CD14-positive monocyte (primary cell): ENCODE data around the gene TNIP1. TPM values are rescaled to one million over a fixed set of nuclear protein-coding genes. Genes with fewer than 3 reads are reported as not detected.

Source experiments
- DNase-seq, 3 donors: peaks; one replicate each; pipeline ENCODE4 v3.0.0-alpha.2; 2011 to 2022
- H2AFZ ChIP-seq: 2 replicates; pipeline ENCODE4 v1.6.0; 2012; ENCODE audit warnings: mild to moderate bottlenecking, low read depth, low read length, inconsistent platforms; ENCODE audit not compliant: insufficient read depth, poor library complexity, severe bottlenecking
- H3K27ac ChIP-seq, 2 donors: 1 replicate in 1 of 2; 2 replicates in 1 of 2; pipeline ENCODE4 v1.5.1; 2012 to 2013; ENCODE audit warnings: low read length in 2 of 2, control low read depth in 1 of 2, inconsistent platforms in 1 of 2, low read depth in 1 of 2, mild to moderate bottlenecking in 1 of 2
- H3K27me3 ChIP-seq, 2 donors: one replicate each; pipeline versions ENCODE4 v1.6.0 to v1.6.1; 2011 to 2013; ENCODE audit warnings: low read length in 2 of 2; ENCODE audit not compliant: control insufficient read depth in 2 of 2, insufficient read depth in 2 of 2
- H3K36me3 ChIP-seq, 2 donors: replicated peaks in 1 of 2; 1 replicate in 1 of 2; 2 replicates in 1 of 2; pipeline versions ENCODE4 v1.5.1 to v1.6.1; 2012 to 2013; ENCODE audit warnings: low read length in 2 of 2, control low read depth in 1 of 2, inconsistent platforms in 1 of 2, mild to moderate bottlenecking in 1 of 2; ENCODE audit not compliant: insufficient read depth in 2 of 2, control insufficient read depth in 1 of 2
- H3K4me1 ChIP-seq, 2 donors: 1 replicate in 1 of 2; 2 replicates in 1 of 2; pipeline versions ENCODE4 v1.5.1 to v1.6.1; 2012 to 2013; ENCODE audit warnings: low read length in 2 of 2, control low read depth in 1 of 2, inconsistent platforms in 1 of 2, mild to moderate bottlenecking in 1 of 2, moderate library complexity in 1 of 2; ENCODE audit not compliant: insufficient read depth in 2 of 2, control insufficient read depth in 1 of 2
- H3K4me2 ChIP-seq: replicated peaks from 2 replicates; pipeline ENCODE3; 2012; ENCODE audit warnings: low read length, moderate library complexity, mild to moderate bottlenecking; ENCODE audit not compliant: poor library complexity, severe bottlenecking; ENCODE audit errors: extremely low read depth
- H3K4me3 ChIP-seq, 3 experiments: fragments of 200-600 bp in 1 of 3; sonication (generic) in 1 of 3; replicated peaks in 1 of 3; 1 replicate in 2 of 3; 2 replicates in 1 of 3; pipeline ENCODE4 v1.5.1; 2011 to 2013; ENCODE audit warnings: low read length in 3 of 3, mild to moderate bottlenecking in 3 of 3, control low read depth in 2 of 3, low read depth in 2 of 3, inconsistent platforms in 1 of 3, moderate library complexity in 1 of 3
- H3K79me2 ChIP-seq: 2 replicates; pipeline ENCODE4 v1.6.0; 2012; ENCODE audit warnings: mild to moderate bottlenecking, control low read depth, inconsistent platforms, low read length, moderate library complexity; ENCODE audit not compliant: insufficient read depth
- H3K9ac ChIP-seq: 2 replicates; pipeline ENCODE4 v1.6.0; 2017; ENCODE audit warnings: low read length, mild to moderate bottlenecking; ENCODE audit not compliant: insufficient read depth, poor library complexity, severe bottlenecking
- H3K9me3 ChIP-seq, 2 donors: replicated peaks in 1 of 2; 1 replicate in 1 of 2; 2 replicates in 1 of 2; pipeline versions ENCODE4 v1.5.1 to v1.6.1; 2012 to 2013; ENCODE audit warnings: low read length in 2 of 2, control low read depth in 1 of 2; ENCODE audit not compliant: control insufficient read depth in 1 of 2, insufficient read depth in 1 of 2
- H4K20me1 ChIP-seq: 2 replicates; pipeline ENCODE4 v1.6.0; 2012; ENCODE audit warnings: mild to moderate bottlenecking, low read length, control low read depth, moderate library complexity; ENCODE audit not compliant: insufficient read depth
- H3K27ac Mint-ChIP-seq, 7 donors: one replicate each; pipeline ENCODE4 v1.8.0; 2020; ENCODE audit warnings: mild to moderate bottlenecking in 7 of 7, mixed read lengths in 7 of 7, moderate library complexity in 6 of 7, inconsistent platforms in 2 of 7
- H3K27me3 Mint-ChIP-seq, 3 donors: one replicate each; pipeline ENCODE4 v1.8.0; 2021 to 2022; ENCODE audit warnings: low read depth in 3 of 3, mild to moderate bottlenecking in 3 of 3, mixed read lengths in 3 of 3, moderate library complexity in 3 of 3, inconsistent platforms in 1 of 3
- H3K36me3 Mint-ChIP-seq, 2 donors: one replicate each; pipeline ENCODE4 v1.8.0; 2020; ENCODE audit warnings: mixed read lengths in 2 of 2, inconsistent platforms in 1 of 2, mild to moderate bottlenecking in 1 of 2
- H3K4me1 Mint-ChIP-seq: one replicate; pipeline ENCODE4 v1.8.0; 2020; ENCODE audit warnings: mild to moderate bottlenecking, mixed read lengths
- H3K4me3 Mint-ChIP-seq, 2 donors: one replicate each; pipeline ENCODE4 v1.8.0; 2020; ENCODE audit warnings: mild to moderate bottlenecking in 2 of 2, mixed read lengths in 2 of 2, moderate library complexity in 1 of 2
- H3K9me3 Mint-ChIP-seq, 7 donors: one replicate each; pipeline ENCODE4 v1.8.0; 2020 to 2022; ENCODE audit warnings: mixed read lengths in 7 of 7, mild to moderate bottlenecking in 6 of 7, moderate library complexity in 6 of 7, inconsistent platforms in 2 of 7
- CTCF ChIP-seq: fragments of 200-600 bp; IDR thresholded peaks from one replicate; pipeline ENCODE4 v1.8.0; 2022; ENCODE audit warnings: antibody characterized with exemption, mild to moderate bottlenecking
- WGBS: methylation state at CpG from one replicate; pipeline ENCODE4 v1.1.5; 2013; ENCODE audit warnings: missing lambda C conversion rate; ENCODE audit not compliant: insufficient coverage; 5-methylcytosine and 5-hydroxymethylcytosine counted together
- intact Hi-C, 2 donors: fragments of 100-400 bp; cut with micrococcal nuclease; formaldehyde crosslinking; loops; one replicate each; pipeline versions ENCODE4 v1.15.0 to v1.15.1; 2023
- polyA plus RNA-seq, 3 donors: library from polyadenylated mRNA; depleted of rRNA in 1 of 3; unstranded in 2 of 3; stranded (reverse) in 1 of 3; fragments of 300-500 nt in 2 of 3; fragments of >200 nt in 1 of 3; fragmentation: Illumina TruSeq in 2 of 3; gene quantifications; 1 replicate in 2 of 3; 2 replicates in 1 of 3; pipeline ENCODE4 v1.2.3, GENCODE V29; 2012 to 2021

Gene TNIP1
- polyA plus RNA-seq, 3 donors: 30.8 to 108 (median 46.4) TPM

DNA sequence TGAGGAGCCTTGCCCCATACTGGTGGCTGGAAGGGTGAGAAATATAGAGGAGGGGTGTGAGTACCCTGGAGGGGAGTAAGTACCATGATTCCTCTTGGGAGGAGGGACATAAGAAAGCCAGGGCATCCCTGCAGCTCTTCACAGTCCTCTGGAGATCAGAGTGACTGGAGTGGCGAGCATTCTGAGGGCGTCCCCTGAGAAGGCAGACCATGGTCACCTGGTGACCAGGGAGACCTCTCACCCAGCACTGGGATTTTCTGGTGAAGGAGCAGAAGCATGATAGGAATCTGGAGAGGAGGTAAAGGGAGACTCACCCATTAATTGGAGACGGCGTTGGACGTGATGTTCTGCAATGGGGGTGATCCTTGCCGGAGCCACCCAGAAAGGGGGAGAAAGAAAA is 88.1 kb downstream of the TNIP1 start:
- Histone ChIP-seq H3K27ac (no peak overlapping the region), H3K9me3 (peaks cover 14 to 27% of the 10 kb centered on the region in 2 donors), H2AFZ (no peak overlapping the region), H4K20me1 (no peaks in the 10 kb centered on the region), H3K4me2 (no peak overlapping the region), H3K4me1 (no peaks in the 10 kb centered on the region), H3K27me3 (no peaks in the 10 kb centered on the region), H3K36me3 (no peaks in the 10 kb centered on the region), H3K9ac (no peak overlapping the region), H3K4me3 (no peak overlapping the region), H3K79me2 (no peaks in the 10 kb centered on the region)
- DNase-seq: no peak
- no peaks in the 10 kb centered on the region for H3K4me1 Mint-ChIP-seq
- peaks cover 0 to 5% (median 0%) of the 10 kb centered on the region in 3 donors for H3K27me3 Mint-ChIP-seq
- H3K27ac Mint-ChIP-seq: no peak overlapping the region
- H3K9me3 Mint-ChIP-seq: peaks cover 19 to 37% (median 31%) of the 10 kb centered on the region in 7 donors
- intact Hi-C loops: no loop called here
- TF ChIP-seq CTCF: no peak
- no peaks in the 10 kb centered on the region for H3K36me3 Mint-ChIP-seq
- H3K4me3 Mint-ChIP-seq: no peak overlapping the region
- WGBS: 100% methylated on average over 6 of the region's 6 CpGs

GRCh38 chr5:150989695-150990094 is 91.1 kb downstream of the TNIP1 start:
- DNase-seq: no peak
- no peaks in the 10 kb centered on the region for H3K36me3 ChIP-seq
- no peak overlapping the region for H3K27ac ChIP-seq
- H3K4me1 ChIP-seq: no peaks in the 10 kb centered on the region
- Mint-ChIP-seq H3K27me3 (peaks cover 0 to 5% (median 0%) of the 10 kb centered on the region in 3 donors), H3K4me1 (no peaks in the 10 kb centered on the region), H3K27ac (no peak overlapping the region), H3K9me3 (peaks cover 16 to 36% (median 28%) of the 10 kb centered on the region in 7 donors), H3K36me3 (no peaks in the 10 kb centered on the region), H3K4me3 (no peak overlapping the region)
- H3K27me3 ChIP-seq: no peaks in the 10 kb centered on the region
- intact Hi-C loops: no loop called here
- peaks cover 14 to 32% of the 10 kb centered on the region in 2 donors for H3K9me3 ChIP-seq
- WGBS: 90% methylated on average over 2 of the region's 3 CpGs
- H3K4me2 ChIP-seq: no peak overlapping the region
- no peaks in the 10 kb centered on the region for H4K20me1 ChIP-seq
- H3K4me3 ChIP-seq: no peak overlapping the region
- no peak overlapping the region for H2AFZ ChIP-seq
- no peaks in the 10 kb centered on the region for H3K79me2 ChIP-seq
- no peak overlapping the region for H3K9ac ChIP-seq
- no peak for TF ChIP-seq CTCF
